ENCODE data around the gene GBF1. TPM values are rescaled to one million over a fixed set of nuclear protein-coding genes. Genes with fewer than 3 reads are reported as not detected.

Gene GBF1
- polyA plus RNA-seq, 1 donor (not counting 4 experiments of a cell fraction or from before 2014, with no cell fraction given) = 17.4 TPM

- TF ChIP-seq EZH2 (IDR thresholded peaks at IDR 0.05; ENCODE audit: low read length) = no peak
- no peak for TF ChIP-seq CTCF (optimal IDR thresholded peaks at IDR 0.05 in 1 of 3, IDR thresholded peaks at IDR 0.05 in 1 of 3, conservative IDR thresholded peaks at IDR 0.05 in 1 of 3; ENCODE audit: extremely low read depth in 1 of 3, insufficient read depth in 2 of 3, low read length in 3 of 3)
These were observed 26.0 kb upstream of the GBF1 start for GRCh38 chr10:102219370-102219769.

GRCh38 chr10:102220612-102221011 is 24.7 kb upstream of the GBF1 start:
- no peak for TF ChIP-seq CTCF (optimal IDR thresholded peaks at IDR 0.05 in 1 of 3, IDR thresholded peaks at IDR 0.05 in 1 of 3, conservative IDR thresholded peaks at IDR 0.05 in 1 of 3; ENCODE audit: extremely low read depth in 1 of 3, insufficient read depth in 2 of 3, low read length in 3 of 3)
- TF ChIP-seq EZH2 (IDR thresholded peaks at IDR 0.05; ENCODE audit: low read length) = no peak
- dilution Hi-C loops (cut with MboI; ENCODE audit: extremely low pct_ligation_motif_present, low sequenced_read_pairs) = no loop called here
- Histone ChIP-seq H3K79me2 (ENCODE audit: control insufficient read depth, insufficient read depth, low read length) (no peaks in the 10 kb centered on the region), H3K36me3 (ENCODE audit: control insufficient read depth in 2 of 2, extremely low read depth in 1 of 2, insufficient read depth in 2 of 2, low read length in 2 of 2) (no peaks in the 10 kb centered on the region), H3K9me3 (ENCODE audit: control insufficient read depth, low read depth, low read length) (no peaks in the 10 kb centered on the region), H3K4me1 (ENCODE audit: control insufficient read depth, extremely low read depth, insufficient read depth, low read length) (peaks cover 3% of the 10 kb centered on the region), H3K9ac (ENCODE audit: control insufficient read depth, extremely low read depth, insufficient read depth, low read length) (no peak overlapping the region), H2AFZ (ENCODE audit: control insufficient read depth, low read length) (no peak overlapping the region), H3K4me2 (ENCODE audit: control insufficient read depth, extremely low read depth, insufficient read depth, low read depth, low read length) (no peak overlapping the region), H3K27ac (ENCODE audit: control insufficient read depth, insufficient read depth, low read length) (no peak overlapping the region), H3K27me3 (ENCODE audit: control insufficient read depth, extremely low read depth, insufficient read depth, low read length) (no peaks in the 10 kb centered on the region), H4K20me1 (ENCODE audit: control insufficient read depth, extremely low read depth, insufficient read depth, low read length) (no peaks in the 10 kb centered on the region), H3K4me3 (ENCODE audit: control insufficient read depth in 2 of 3, extremely low read depth in 1 of 3, insufficient read depth in 2 of 3, low read depth in 1 of 3, low read length in 3 of 3) (no peak overlapping the region), H3K9me1 (ENCODE audit: control insufficient read depth, extremely low read depth, insufficient read depth, low read length) (no peaks in the 10 kb centered on the region)
- no peak for DNase-seq (ENCODE audit: low read depth, low spot score)
- no peak for FAIRE-seq

More at GRCh38 chr10:102219370-102219769, 26.0 kb upstream of the GBF1 start:
- Histone ChIP-seq H3K4me1 (ENCODE audit: control insufficient read depth, extremely low read depth, insufficient read depth, low read length) (no peaks in the 10 kb centered on the region), H3K27ac (ENCODE audit: control insufficient read depth, insufficient read depth, low read length) (no peak overlapping the region), H3K9me3 (ENCODE audit: control insufficient read depth, low read depth, low read length) (no peaks in the 10 kb centered on the region), H3K4me3 (ENCODE audit: control insufficient read depth in 2 of 3, extremely low read depth in 1 of 3, insufficient read depth in 2 of 3, low read depth in 1 of 3, low read length in 3 of 3) (no peak overlapping the region), H3K79me2 (ENCODE audit: control insufficient read depth, insufficient read depth, low read length) (no peaks in the 10 kb centered on the region), H3K4me2 (ENCODE audit: control insufficient read depth, extremely low read depth, insufficient read depth, low read depth, low read length) (no peak overlapping the region), H2AFZ (ENCODE audit: control insufficient read depth, low read length) (no peak overlapping the region), H3K9ac (ENCODE audit: control insufficient read depth, extremely low read depth, insufficient read depth, low read length) (no peak overlapping the region), H3K9me1 (ENCODE audit: control insufficient read depth, extremely low read depth, insufficient read depth, low read length) (no peaks in the 10 kb centered on the region), H3K27me3 (ENCODE audit: control insufficient read depth, extremely low read depth, insufficient read depth, low read length) (no peaks in the 10 kb centered on the region), H3K36me3 (ENCODE audit: control insufficient read depth in 2 of 2, extremely low read depth in 1 of 2, insufficient read depth in 2 of 2, low read length in 2 of 2) (no peaks in the 10 kb centered on the region), H4K20me1 (ENCODE audit: control insufficient read depth, extremely low read depth, insufficient read depth, low read length) (no peaks in the 10 kb centered on the region)
- no peak for FAIRE-seq
- dilution Hi-C loops (cut with MboI; ENCODE audit: extremely low pct_ligation_motif_present, low sequenced_read_pairs) = no loop called here
- DNase-seq (ENCODE audit: low read depth, low spot score) = no peak
